ENCODE data around the gene DDI1. TPM values are rescaled to one million over a fixed set of nuclear protein-coding genes. Genes with fewer than 3 reads are reported as not detected.
"Not testable (repeated sequence)": the region's sequence is repeated elsewhere in the genome, so short reads cannot be mapped to it uniquely, and the experiment has no call there.

Gene DDI1
- total RNA-seq, 1 donor from 2014 or later = not detected

- Mint-ChIP-seq H3K4me3 (ENCODE audit: low read depth) (no peak overlapping the region), H3K27ac (no peak overlapping the region), H3K27me3 (no peaks in the 10 kb centered on the region), H3K4me1 (ENCODE audit: low read depth) (peaks cover 4% of the 10 kb centered on the region), H3K9me3 (ENCODE audit: low read depth) (no peaks in the 10 kb centered on the region), H3K36me3 (ENCODE audit: insufficient read depth) (no peaks in the 10 kb centered on the region)
- DNase-seq (ENCODE audit: low spot score, unreplicated experiment) = no peak
- no peak for TF ChIP-seq CTCF (IDR thresholded peaks at IDR 0.05; ENCODE audit: unreplicated experiment)
These were observed 555 bp downstream of the DDI1 start for GRCh38 chr11:104036995-104037394.

GRCh38 chr11:104041792-104042191, 5.4 kb downstream of the DDI1 start:
- Mint-ChIP-seq H3K4me1 (ENCODE audit: low read depth) (peaks cover 12% of the 10 kb centered on the region), H3K9me3 (ENCODE audit: low read depth) (no peaks in the 10 kb centered on the region), H3K36me3 (ENCODE audit: insufficient read depth) (no peaks in the 10 kb centered on the region), H3K27ac (no peak overlapping the region), H3K4me3 (ENCODE audit: low read depth) (no peak overlapping the region), H3K27me3 (no peaks in the 10 kb centered on the region)
- no peak for DNase-seq (ENCODE audit: low spot score, unreplicated experiment)
- no peak for TF ChIP-seq CTCF (IDR thresholded peaks at IDR 0.05; ENCODE audit: unreplicated experiment)

GRCh38 chr11:104043142-104043541, 6.7 kb downstream of the DDI1 start:
- DNase-seq (ENCODE audit: low spot score, unreplicated experiment) = no peak
- no peaks in the 10 kb centered on the region for H3K9me3 Mint-ChIP-seq (ENCODE audit: low read depth)
- no peak overlapping the region for H3K27ac Mint-ChIP-seq
- no peaks in the 10 kb centered on the region for H3K27me3 Mint-ChIP-seq
- no peaks in the 10 kb centered on the region for H3K36me3 Mint-ChIP-seq (ENCODE audit: insufficient read depth)
- no peak for TF ChIP-seq CTCF (IDR thresholded peaks at IDR 0.05; ENCODE audit: unreplicated experiment)
- no peak overlapping the region for H3K4me3 Mint-ChIP-seq (ENCODE audit: low read depth)
- H3K4me1 Mint-ChIP-seq (ENCODE audit: low read depth) = peaks cover 12% of the 10 kb centered on the region

- DNase-seq (ENCODE audit: low spot score, unreplicated experiment) = no peak
- Mint-ChIP-seq H3K27me3 (no peaks in the 10 kb centered on the region), H3K4me3 (ENCODE audit: low read depth) (no peak overlapping the region), H3K27ac (no peak overlapping the region), H3K9me3 (ENCODE audit: low read depth) (no peaks in the 10 kb centered on the region), H3K4me1 (ENCODE audit: low read depth) (peaks cover 12% of the 10 kb centered on the region), H3K36me3 (ENCODE audit: insufficient read depth) (no peaks in the 10 kb centered on the region)
- no peak for TF ChIP-seq CTCF (IDR thresholded peaks at IDR 0.05; ENCODE audit: unreplicated experiment)
These were observed 7.3 kb downstream of the DDI1 start for GRCh38 chr11:104043678-104044239.

- no peaks in the 10 kb centered on the region for H3K36me3 Mint-ChIP-seq (ENCODE audit: insufficient read depth)
- H3K4me1 Mint-ChIP-seq (ENCODE audit: low read depth) = peaks cover 12% of the 10 kb centered on the region
- no peak for TF ChIP-seq CTCF (IDR thresholded peaks at IDR 0.05; ENCODE audit: unreplicated experiment)
These were observed 9.9 kb downstream of the DDI1 start for GRCh38 chr11:104046331-104046730.

GRCh38 chr11:104046858-104047257, 10.4 kb downstream of the DDI1 start:
- not testable (repeated sequence) for DNase-seq (ENCODE audit: low spot score, unreplicated experiment); H3K27me3 Mint-ChIP-seq

More at GRCh38 chr11:104046331-104046730, 9.9 kb downstream of the DDI1 start:
- H3K4me3 Mint-ChIP-seq (ENCODE audit: low read depth) = no peak overlapping the region
- H3K27ac Mint-ChIP-seq = no peak overlapping the region
- no peak for DNase-seq (ENCODE audit: low spot score, unreplicated experiment)
- H3K9me3 Mint-ChIP-seq (ENCODE audit: low read depth) = no peaks in the 10 kb centered on the region
- H3K27me3 Mint-ChIP-seq = no peaks in the 10 kb centered on the region

More at GRCh38 chr11:104046858-104047257, 10.4 kb downstream of the DDI1 start:
- H3K4me3 Mint-ChIP-seq (ENCODE audit: low read depth); H3K36me3 Mint-ChIP-seq (ENCODE audit: insufficient read depth); H3K9me3 Mint-ChIP-seq (ENCODE audit: low read depth); H3K27ac Mint-ChIP-seq; H3K4me1 Mint-ChIP-seq (ENCODE audit: low read depth): not testable (repeated sequence)

Measured in progenitor cell of endocrine pancreas (in vitro differentiated cells).